Keratinocyte (primary cell): Measurements from ENCODE around the gene SLC5A2. TPM values are rescaled to one million over a fixed set of nuclear protein-coding genes. Genes with fewer than 3 reads are reported as not detected.

Source experiments
- DNase-seq: peaks from one replicate; pipeline ENCODE4 v3.0.0-alpha.2; 2011; ENCODE audit warnings: low read depth, missing footprints, low spot score
- FAIRE-seq: peaks from 2 replicates; lab custom pipeline; 2011; peaks lifted over from hg19 to GRCh38; lab: Jason Lieb, UNC
- H2AFZ ChIP-seq: 2 replicates; pipeline ENCODE4 v1.6.0; 2012; ENCODE audit warnings: low read length, control low read depth, inconsistent platforms; ENCODE audit not compliant: control insufficient read depth
- H3K27ac ChIP-seq: 2 replicates; pipeline ENCODE4 v1.5.1; 2011; ENCODE audit warnings: low read length; ENCODE audit not compliant: control insufficient read depth, insufficient read depth
- H3K27me3 ChIP-seq: 3 replicates; pipeline ENCODE4 v1.6.0; 2011; ENCODE audit warnings: low read length; ENCODE audit not compliant: control insufficient read depth, insufficient read depth; ENCODE audit errors: extremely low read depth
- H3K36me3 ChIP-seq, 2 experiments: 2 replicates in 1 of 2; 3 replicates in 1 of 2; pipeline ENCODE4 v1.5.1; 2011; ENCODE audit warnings: low read length in 2 of 2, mild to moderate bottlenecking in 1 of 2; ENCODE audit not compliant: control insufficient read depth in 2 of 2, insufficient read depth in 2 of 2; ENCODE audit errors: extremely low read depth in 1 of 2
- H3K4me1 ChIP-seq: 3 replicates; pipeline ENCODE4 v1.5.1; 2011; ENCODE audit warnings: low read length; ENCODE audit not compliant: control insufficient read depth, insufficient read depth; ENCODE audit errors: extremely low read depth
- H3K4me2 ChIP-seq: 3 replicates; pipeline ENCODE4 v1.6.0; 2011; ENCODE audit warnings: low read depth, low read length; ENCODE audit not compliant: control insufficient read depth, insufficient read depth; ENCODE audit errors: extremely low read depth
- H3K4me3 ChIP-seq, 3 experiments: fragments of 200-600 bp in 1 of 3; sonication (generic) in 1 of 3; 2 replicates in 2 of 3; 3 replicates in 1 of 3; pipeline ENCODE4 v1.5.1; 2011 to 2016; ENCODE audit warnings: low read length in 3 of 3, mild to moderate bottlenecking in 3 of 3, control low read depth in 2 of 3, inconsistent platforms in 1 of 3, low read depth in 1 of 3, mixed read lengths in 1 of 3, mixed run types in 1 of 3, moderate library complexity in 1 of 3; ENCODE audit not compliant: control insufficient read depth in 2 of 3, insufficient read depth in 2 of 3; ENCODE audit errors: extremely low read depth in 1 of 3
- H3K79me2 ChIP-seq: 2 replicates; pipeline ENCODE4 v1.6.0; 2012; ENCODE audit warnings: low read length; ENCODE audit not compliant: control insufficient read depth, insufficient read depth
- H3K9ac ChIP-seq: 3 replicates; pipeline ENCODE4 v1.6.0; 2011; ENCODE audit warnings: low read length; ENCODE audit not compliant: control insufficient read depth, insufficient read depth; ENCODE audit errors: extremely low read depth
- H3K9me1 ChIP-seq: 3 replicates; pipeline ENCODE4 v1.6.0; 2011; ENCODE audit warnings: low read length; ENCODE audit not compliant: control insufficient read depth, insufficient read depth; ENCODE audit errors: extremely low read depth
- H3K9me3 ChIP-seq: 2 replicates; pipeline ENCODE4 v1.5.1; 2012; ENCODE audit warnings: low read depth, low read length; ENCODE audit not compliant: control insufficient read depth
- H4K20me1 ChIP-seq: 3 replicates; pipeline ENCODE4 v1.6.0; 2011; ENCODE audit warnings: low read length; ENCODE audit not compliant: control insufficient read depth, insufficient read depth; ENCODE audit errors: extremely low read depth
- CTCF ChIP-seq, 3 experiments: IDR thresholded peaks in 1 of 3; conservative IDR thresholded peaks in 1 of 3; optimal IDR thresholded peaks in 1 of 3; 2 replicates in 2 of 3; 3 replicates in 1 of 3; pipeline versions ENCODE3 to v1.5.1; 2011; ENCODE audit warnings: low read length in 3 of 3, mild to moderate bottlenecking in 3 of 3, moderate library complexity in 2 of 3, control low read depth in 1 of 3, inconsistent platforms in 1 of 3; ENCODE audit not compliant: insufficient read depth in 2 of 3; ENCODE audit errors: extremely low read depth in 1 of 3
- EZH2 ChIP-seq: IDR thresholded peaks from one replicate; pipeline ENCODE4 v1.6.1; 2012; ENCODE audit warnings: inconsistent platforms, mild to moderate bottlenecking, low read length, moderate library complexity
- dilution Hi-C: fragments of 300-500 bp; cut with MboI; formaldehyde crosslinking; loops from one replicate; pipeline ENCODE4 v1.7.0; 2020; ENCODE audit warnings: low sequenced_read_pairs; ENCODE audit not compliant: extremely low pct_ligation_motif_present
- polyA plus RNA-seq, 5 experiments: library from polyadenylated mRNA; depleted of rRNA in 3 of 5; stranded (reverse) in 3 of 5; stranded (forward) in 1 of 5; unstranded in 1 of 5; fragments of >200 nt; gene quantifications; 1 replicate in 1 of 5; 2 replicates in 3 of 5; 3 replicates in 1 of 5; pipeline versions ENCODE4 v1.2.1 to v1.2.3, GENCODE V29; 2011 to 2012; ENCODE audit warnings: missing spikeins in 2 of 5, low read depth in 1 of 5, low replicate concordance in 1 of 5

The SLC5A2 gene
- polyA plus RNA-seq, 1 donor (not counting 4 experiments of a cell fraction or from before 2014, with no cell fraction given) = not detected

GRCh38 chr16:31474173-31474714, 8.7 kb upstream of the SLC5A2 start:
- dilution Hi-C loops = no loop called here

GRCh38 chr16:31474773-31475738, 7.9 kb upstream of the SLC5A2 start:
- peaks cover 0 to 3% of the 10 kb centered on the region in 2 experiments for H3K36me3 ChIP-seq
- H3K9ac ChIP-seq = no peak overlapping the region
- dilution Hi-C loops = no loop called here
- H2AFZ ChIP-seq = no peak overlapping the region
- no peak overlapping the region for H3K27ac ChIP-seq
- H3K79me2 ChIP-seq = no peaks in the 10 kb centered on the region
- peaks cover 5% of the 10 kb centered on the region for H3K4me1 ChIP-seq
- H3K4me2 ChIP-seq = no peak overlapping the region
- H4K20me1 ChIP-seq = no peaks in the 10 kb centered on the region
- H3K9me1 ChIP-seq = no peaks in the 10 kb centered on the region
- TF ChIP-seq EZH2 (no peak), CTCF (optimal IDR thresholded peaks at IDR 0.05 in 1 of 3, IDR thresholded peaks at IDR 0.05 in 1 of 3, conservative IDR thresholded peaks at IDR 0.05 in 1 of 3; ENCODE audit: extremely low read depth in 1 of 3, insufficient read depth in 2 of 3, low read length in 3 of 3) (no peak)
- H3K9me3 ChIP-seq = no peaks in the 10 kb centered on the region
- no peak overlapping the region for H3K4me3 ChIP-seq
- FAIRE-seq (no peak), DNase-seq (no peak)
- no peaks in the 10 kb centered on the region for H3K27me3 ChIP-seq

More at GRCh38 chr16:31474173-31474714, 8.7 kb upstream of the SLC5A2 start:
- no peak for DNase-seq
- Histone ChIP-seq H3K4me3 (no peak overlapping the region), H3K9me3 (no peaks in the 10 kb centered on the region), H3K79me2 (no peaks in the 10 kb centered on the region), H3K9ac (no peak overlapping the region), H4K20me1 (no peaks in the 10 kb centered on the region), H3K36me3 (peaks cover 0 to 3% of the 10 kb centered on the region in 2 experiments), H3K27ac (no peak overlapping the region), H3K4me1 (peaks cover 5% of the 10 kb centered on the region), H3K4me2 (no peak overlapping the region), H2AFZ (no peak overlapping the region), H3K27me3 (no peaks in the 10 kb centered on the region), H3K9me1 (no peaks in the 10 kb centered on the region)
- FAIRE-seq = no peak
- TF ChIP-seq EZH2 (no peak), CTCF (optimal IDR thresholded peaks at IDR 0.05 in 1 of 3, IDR thresholded peaks at IDR 0.05 in 1 of 3, conservative IDR thresholded peaks at IDR 0.05 in 1 of 3; ENCODE audit: extremely low read depth in 1 of 3, insufficient read depth in 2 of 3, low read length in 3 of 3) (no peak)
